HEK293 (cell line): ENCODE results near the gene NECAB2.

Source experiments
- CTCF ChIA-PET: fragments of 350-600 bp; formaldehyde crosslinking; extraction: SDS; loops from one replicate; lab custom pipeline; 2021; ENCODE audit warnings: antibody characterized with exemption; lab: Yijun Ruan, JAX
- POLR2A ChIA-PET: fragments of 300-600 bp; formaldehyde crosslinking; extraction: SDS; loops from one replicate; lab custom pipeline; 2020; ENCODE audit warnings: antibody characterized with exemption, inconsistent platforms; lab: Yijun Ruan, JAX
- H3K27ac ChIP-seq: fragments of 200-500 bp; sonication (Bioruptor generic); 2 replicates; pipeline ENCODE4 v1.5.1; 2014; ENCODE audit warnings: low read depth, low read length, control low read depth, inconsistent platforms; ENCODE audit errors: extremely low read depth
- H3K36me3 ChIP-seq, 2 experiments: fragments of 200-500 bp in 1 of 2; sonication (Bioruptor generic) in 1 of 2; 1 replicate in 1 of 2; 2 replicates in 1 of 2; pipeline ENCODE4 v1.5.1; 2014 to 2017; ENCODE audit warnings: inconsistent platforms in 2 of 2, low read length in 2 of 2; ENCODE audit not compliant: control insufficient read depth in 2 of 2, insufficient read depth in 1 of 2
- H3K4me1 ChIP-seq: fragments of 200-500 bp; sonication (Bioruptor generic); 2 replicates; pipeline ENCODE4 v1.5.1; 2014; ENCODE audit warnings: mild to moderate bottlenecking, low read length, inconsistent platforms; ENCODE audit not compliant: control insufficient read depth, insufficient read depth
- H3K4me3 ChIP-seq: 2 replicates; pipeline ENCODE4 v1.5.1; 2011; ENCODE audit warnings: low read depth, mild to moderate bottlenecking, control low read depth, low read length, moderate library complexity
- H3K9me3 ChIP-seq: fragments of 200-500 bp; sonication (Bioruptor generic); 2 replicates; pipeline ENCODE4 v1.5.1; 2014; ENCODE audit warnings: low read depth, low read length, inconsistent platforms; ENCODE audit not compliant: control insufficient read depth, insufficient read depth
- GLI4 ChIP-seq: fragments of 450-650 bp; formaldehyde crosslinking; IDR thresholded peaks from 2 replicates; pipeline ENCODE4 v1.5.1; 2016; ENCODE audit warnings: missing biosample characterization, missing genetic modification characterization
- GLIS1 ChIP-seq: fragments of 450-650 bp; formaldehyde crosslinking; IDR thresholded peaks from 2 replicates; pipeline ENCODE4 v1.5.1; 2016; ENCODE audit warnings: missing biosample characterization, missing genetic modification characterization
- ZNF133 ChIP-seq: fragments of 450-650 bp; formaldehyde crosslinking; IDR thresholded peaks from 2 replicates; pipeline ENCODE4 v1.5.1; 2016; ENCODE audit warnings: missing biosample characterization, missing genetic modification characterization
- ZNF214 ChIP-seq: fragments of 450-650 bp; formaldehyde crosslinking; IDR thresholded peaks from 2 replicates; pipeline ENCODE4 v1.5.1; 2017; ENCODE audit warnings: missing biosample characterization, mild to moderate bottlenecking, missing genetic modification characterization, borderline replicate concordance
- ZNF221 ChIP-seq: fragments of 450-650 bp; formaldehyde crosslinking; IDR thresholded peaks from 2 replicates; pipeline ENCODE4 v1.5.1; 2017; ENCODE audit warnings: missing biosample characterization, missing genetic modification characterization, borderline replicate concordance
- ZNF223 ChIP-seq: fragments of 450-650 bp; formaldehyde crosslinking; IDR thresholded peaks from 2 replicates; pipeline ENCODE4 v1.5.1; 2016; ENCODE audit warnings: missing biosample characterization, missing genetic modification characterization
- ZNF24 ChIP-seq: fragments of 450-650 bp; formaldehyde crosslinking; IDR thresholded peaks from 2 replicates; pipeline ENCODE4 v1.5.1; 2016; ENCODE audit warnings: missing biosample characterization, missing genetic modification characterization
- ZNF292 ChIP-seq: fragments of 450-650 bp; formaldehyde crosslinking; IDR thresholded peaks from 2 replicates; pipeline ENCODE4 v1.5.1; 2016; ENCODE audit warnings: low read depth, missing biosample characterization, missing genetic modification characterization, borderline replicate concordance
- ZNF555 ChIP-seq: fragments of 450-650 bp; formaldehyde crosslinking; conservative IDR thresholded peaks from 2 replicates; pipeline ENCODE4 v1.5.1; 2017; ENCODE audit warnings: missing biosample characterization, mild to moderate bottlenecking, missing genetic modification characterization, inconsistent platforms
- ZNF623 ChIP-seq: fragments of 450-650 bp; formaldehyde crosslinking; IDR thresholded peaks from 2 replicates; pipeline ENCODE4 v1.5.1; 2016; ENCODE audit warnings: missing biosample characterization, missing genetic modification characterization
- ZNF658 ChIP-seq: fragments of 450-650 bp; formaldehyde crosslinking; IDR thresholded peaks from 2 replicates; pipeline ENCODE4; 2016; ENCODE audit warnings: missing biosample characterization, missing genetic modification characterization
- ZNF707 ChIP-seq: fragments of 450-650 bp; formaldehyde crosslinking; IDR thresholded peaks from 2 replicates; pipeline ENCODE4 v1.5.1; 2016; ENCODE audit warnings: missing biosample characterization, missing genetic modification characterization
- ZNF830 ChIP-seq: fragments of 450-650 bp; IDR thresholded peaks from 2 replicates; pipeline ENCODE4 v1.5.0; 2018; ENCODE audit warnings: missing biosample characterization, missing genetic modification characterization, low read depth, mild to moderate bottlenecking, moderate library complexity
- TF ChIP-seq, protein P1 (sequence below): fragments of 450-650 bp; formaldehyde crosslinking; IDR thresholded peaks from 2 replicates; pipeline ENCODE4 v1.5.1; 2016; ENCODE audit warnings: missing biosample characterization, missing genetic modification characterization, borderline replicate concordance
- TF ChIP-seq, protein P2 (sequence below): fragments of 450-650 bp; formaldehyde crosslinking; IDR thresholded peaks from 2 replicates; pipeline ENCODE4 v1.5.1; 2017; ENCODE audit warnings: missing biosample characterization, missing genetic modification characterization
- TF ChIP-seq, protein P3 (sequence below): fragments of 450-650 bp; formaldehyde crosslinking; IDR thresholded peaks from 2 replicates; pipeline ENCODE4; 2016; ENCODE audit warnings: missing biosample characterization, missing genetic modification characterization
- TF ChIP-seq, protein P4 (sequence below): fragments of 450-650 bp; formaldehyde crosslinking; IDR thresholded peaks from 2 replicates; pipeline ENCODE4 v1.5.1; 2016; ENCODE audit warnings: missing biosample characterization, missing genetic modification characterization
- TF ChIP-seq, protein P5 (sequence below): fragments of 450-650 bp; IDR thresholded peaks from 2 replicates; pipeline ENCODE4 v1.5.1; 2018; ENCODE audit warnings: missing biosample characterization, mild to moderate bottlenecking, missing genetic modification characterization
- TF ChIP-seq, protein P6 (sequence below): fragments of 450-650 bp; formaldehyde crosslinking; IDR thresholded peaks from 2 replicates; pipeline ENCODE4 v1.5.1; 2016; ENCODE audit warnings: missing biosample characterization, missing genetic modification characterization

NECAB2 gene

DNA sequence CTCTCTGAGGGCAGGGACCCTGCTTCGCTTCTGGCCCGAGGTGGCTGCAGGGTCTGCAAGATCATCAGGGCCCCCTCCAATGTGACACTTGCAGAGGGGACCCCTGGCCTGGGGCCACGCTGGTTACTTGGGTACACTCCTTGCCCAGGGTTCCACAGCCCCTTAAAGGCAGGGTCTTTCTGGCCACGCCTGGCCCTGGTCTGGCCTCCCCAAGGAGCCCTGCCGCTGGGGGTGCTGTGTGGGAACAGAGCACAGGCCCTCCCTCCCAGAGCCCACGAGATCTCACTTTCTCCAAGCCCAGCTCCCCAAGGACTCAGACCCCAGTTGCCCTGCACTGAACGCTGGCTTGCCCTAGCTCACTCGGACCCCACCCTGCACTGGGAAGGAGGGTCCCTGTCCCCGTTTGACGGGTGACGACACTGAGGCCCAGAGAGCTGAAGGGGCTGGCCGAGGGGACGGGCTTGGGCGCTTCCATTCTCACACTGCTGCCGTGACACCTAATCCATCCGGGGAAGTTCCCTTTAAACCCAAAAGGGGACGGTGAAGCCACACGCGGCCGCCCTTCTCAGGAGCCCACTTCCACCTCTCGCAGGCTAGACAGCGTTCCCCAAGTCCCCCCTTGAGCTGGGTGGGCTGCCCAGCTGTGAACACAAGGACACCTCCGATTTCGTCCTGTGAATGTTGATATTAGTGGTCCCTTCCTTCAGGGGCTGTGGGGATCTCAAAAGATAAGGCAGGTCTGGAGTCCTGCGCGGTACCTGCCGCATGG lies 41.9 kb upstream of the NECAB2 start:
- no peaks in the 10 kb centered on the region for H3K4me1 ChIP-seq
- no peak overlapping the region for H3K27ac ChIP-seq
- CTCF ChIA-PET = interaction anchor here (0.6 to 4.3 kb wide), 22 partner anchors 11 to 765 kb away, joined by 3 to 29 read pairs (median 5); partner anchors contain the start of gene OSGIN1
- no peak overlapping the region for H3K4me3 ChIP-seq
- H3K36me3 ChIP-seq = no peaks in the 10 kb centered on the region; a peak in 1 of 3 replicates
- no peaks in the 10 kb centered on the region for H3K9me3 ChIP-seq
- TF ChIP-seq GLI4 (tag by site-specific recombination) = no peak
- TF ChIP-seq ZNF707 (tag by site-specific recombination) = no peak
- TF ChIP-seq ZNF623 (tag by site-specific recombination) = no peak
- TF ChIP-seq, protein P1, sequence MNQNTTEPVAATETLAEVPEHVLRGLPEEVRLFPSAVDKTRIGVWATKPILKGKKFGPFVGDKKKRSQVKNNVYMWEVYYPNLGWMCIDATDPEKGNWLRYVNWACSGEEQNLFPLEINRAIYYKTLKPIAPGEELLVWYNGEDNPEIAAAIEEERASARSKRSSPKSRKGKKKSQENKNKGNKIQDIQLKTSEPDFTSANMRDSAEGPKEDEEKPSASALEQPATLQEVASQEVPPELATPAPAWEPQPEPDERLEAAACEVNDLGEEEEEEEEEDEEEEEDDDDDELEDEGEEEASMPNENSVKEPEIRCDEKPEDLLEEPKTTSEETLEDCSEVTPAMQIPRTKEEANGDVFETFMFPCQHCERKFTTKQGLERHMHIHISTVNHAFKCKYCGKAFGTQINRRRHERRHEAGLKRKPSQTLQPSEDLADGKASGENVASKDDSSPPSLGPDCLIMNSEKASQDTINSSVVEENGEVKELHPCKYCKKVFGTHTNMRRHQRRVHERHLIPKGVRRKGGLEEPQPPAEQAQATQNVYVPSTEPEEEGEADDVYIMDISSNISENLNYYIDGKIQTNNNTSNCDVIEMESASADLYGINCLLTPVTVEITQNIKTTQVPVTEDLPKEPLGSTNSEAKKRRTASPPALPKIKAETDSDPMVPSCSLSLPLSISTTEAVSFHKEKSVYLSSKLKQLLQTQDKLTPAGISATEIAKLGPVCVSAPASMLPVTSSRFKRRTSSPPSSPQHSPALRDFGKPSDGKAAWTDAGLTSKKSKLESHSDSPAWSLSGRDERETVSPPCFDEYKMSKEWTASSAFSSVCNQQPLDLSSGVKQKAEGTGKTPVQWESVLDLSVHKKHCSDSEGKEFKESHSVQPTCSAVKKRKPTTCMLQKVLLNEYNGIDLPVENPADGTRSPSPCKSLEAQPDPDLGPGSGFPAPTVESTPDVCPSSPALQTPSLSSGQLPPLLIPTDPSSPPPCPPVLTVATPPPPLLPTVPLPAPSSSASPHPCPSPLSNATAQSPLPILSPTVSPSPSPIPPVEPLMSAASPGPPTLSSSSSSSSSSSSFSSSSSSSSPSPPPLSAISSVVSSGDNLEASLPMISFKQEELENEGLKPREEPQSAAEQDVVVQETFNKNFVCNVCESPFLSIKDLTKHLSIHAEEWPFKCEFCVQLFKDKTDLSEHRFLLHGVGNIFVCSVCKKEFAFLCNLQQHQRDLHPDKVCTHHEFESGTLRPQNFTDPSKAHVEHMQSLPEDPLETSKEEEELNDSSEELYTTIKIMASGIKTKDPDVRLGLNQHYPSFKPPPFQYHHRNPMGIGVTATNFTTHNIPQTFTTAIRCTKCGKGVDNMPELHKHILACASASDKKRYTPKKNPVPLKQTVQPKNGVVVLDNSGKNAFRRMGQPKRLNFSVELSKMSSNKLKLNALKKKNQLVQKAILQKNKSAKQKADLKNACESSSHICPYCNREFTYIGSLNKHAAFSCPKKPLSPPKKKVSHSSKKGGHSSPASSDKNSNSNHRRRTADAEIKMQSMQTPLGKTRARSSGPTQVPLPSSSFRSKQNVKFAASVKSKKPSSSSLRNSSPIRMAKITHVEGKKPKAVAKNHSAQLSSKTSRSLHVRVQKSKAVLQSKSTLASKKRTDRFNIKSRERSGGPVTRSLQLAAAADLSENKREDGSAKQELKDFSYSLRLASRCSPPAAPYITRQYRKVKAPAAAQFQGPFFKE (tag by site-specific recombination) = no peak
- no peak for TF ChIP-seq ZNF658 (tag by site-specific recombination)
- TF ChIP-seq, protein P2, sequence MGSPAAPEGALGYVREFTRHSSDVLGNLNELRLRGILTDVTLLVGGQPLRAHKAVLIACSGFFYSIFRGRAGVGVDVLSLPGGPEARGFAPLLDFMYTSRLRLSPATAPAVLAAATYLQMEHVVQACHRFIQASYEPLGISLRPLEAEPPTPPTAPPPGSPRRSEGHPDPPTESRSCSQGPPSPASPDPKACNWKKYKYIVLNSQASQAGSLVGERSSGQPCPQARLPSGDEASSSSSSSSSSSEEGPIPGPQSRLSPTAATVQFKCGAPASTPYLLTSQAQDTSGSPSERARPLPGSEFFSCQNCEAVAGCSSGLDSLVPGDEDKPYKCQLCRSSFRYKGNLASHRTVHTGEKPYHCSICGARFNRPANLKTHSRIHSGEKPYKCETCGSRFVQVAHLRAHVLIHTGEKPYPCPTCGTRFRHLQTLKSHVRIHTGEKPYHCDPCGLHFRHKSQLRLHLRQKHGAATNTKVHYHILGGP = no peak
- TF ChIP-seq ZNF292 (tag by site-specific recombination) = no peak
- TF ChIP-seq ZNF555 (tag by site-specific recombination) = no peak
- no peak for TF ChIP-seq ZNF214
- TF ChIP-seq, protein P3, sequence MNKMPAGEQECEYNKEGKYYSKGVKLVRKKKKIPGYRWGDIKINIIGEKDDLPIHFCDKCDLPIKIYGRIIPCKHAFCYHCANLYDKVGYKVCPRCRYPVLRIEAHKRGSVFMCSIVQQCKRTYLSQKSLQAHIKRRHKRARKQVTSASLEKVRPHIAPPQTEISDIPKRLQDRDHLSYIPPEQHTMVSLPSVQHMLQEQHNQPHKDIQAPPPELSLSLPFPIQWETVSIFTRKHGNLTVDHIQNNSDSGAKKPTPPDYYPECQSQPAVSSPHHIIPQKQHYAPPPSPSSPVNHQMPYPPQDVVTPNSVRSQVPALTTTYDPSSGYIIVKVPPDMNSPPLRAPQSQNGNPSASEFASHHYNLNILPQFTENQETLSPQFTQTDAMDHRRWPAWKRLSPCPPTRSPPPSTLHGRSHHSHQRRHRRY (tag by site-specific recombination) = no peak
- no peak for TF ChIP-seq ZNF24 (tag by site-specific recombination)
- TF ChIP-seq, protein P4, sequence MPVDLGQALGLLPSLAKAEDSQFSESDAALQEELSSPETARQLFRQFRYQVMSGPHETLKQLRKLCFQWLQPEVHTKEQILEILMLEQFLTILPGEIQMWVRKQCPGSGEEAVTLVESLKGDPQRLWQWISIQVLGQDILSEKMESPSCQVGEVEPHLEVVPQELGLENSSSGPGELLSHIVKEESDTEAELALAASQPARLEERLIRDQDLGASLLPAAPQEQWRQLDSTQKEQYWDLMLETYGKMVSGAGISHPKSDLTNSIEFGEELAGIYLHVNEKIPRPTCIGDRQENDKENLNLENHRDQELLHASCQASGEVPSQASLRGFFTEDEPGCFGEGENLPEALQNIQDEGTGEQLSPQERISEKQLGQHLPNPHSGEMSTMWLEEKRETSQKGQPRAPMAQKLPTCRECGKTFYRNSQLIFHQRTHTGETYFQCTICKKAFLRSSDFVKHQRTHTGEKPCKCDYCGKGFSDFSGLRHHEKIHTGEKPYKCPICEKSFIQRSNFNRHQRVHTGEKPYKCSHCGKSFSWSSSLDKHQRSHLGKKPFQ (tag by site-specific recombination) = no peak
- TF ChIP-seq, protein P5, sequence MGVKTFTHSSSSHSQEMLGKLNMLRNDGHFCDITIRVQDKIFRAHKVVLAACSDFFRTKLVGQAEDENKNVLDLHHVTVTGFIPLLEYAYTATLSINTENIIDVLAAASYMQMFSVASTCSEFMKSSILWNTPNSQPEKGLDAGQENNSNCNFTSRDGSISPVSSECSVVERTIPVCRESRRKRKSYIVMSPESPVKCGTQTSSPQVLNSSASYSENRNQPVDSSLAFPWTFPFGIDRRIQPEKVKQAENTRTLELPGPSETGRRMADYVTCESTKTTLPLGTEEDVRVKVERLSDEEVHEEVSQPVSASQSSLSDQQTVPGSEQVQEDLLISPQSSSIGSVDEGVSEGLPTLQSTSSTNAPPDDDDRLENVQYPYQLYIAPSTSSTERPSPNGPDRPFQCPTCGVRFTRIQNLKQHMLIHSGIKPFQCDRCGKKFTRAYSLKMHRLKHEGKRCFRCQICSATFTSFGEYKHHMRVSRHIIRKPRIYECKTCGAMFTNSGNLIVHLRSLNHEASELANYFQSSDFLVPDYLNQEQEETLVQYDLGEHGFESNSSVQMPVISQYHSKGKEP (tag by site-specific recombination) = no peak
- TF ChIP-seq ZNF221 = no peak
- TF ChIP-seq ZNF133 = no peak
- TF ChIP-seq, protein P6, sequence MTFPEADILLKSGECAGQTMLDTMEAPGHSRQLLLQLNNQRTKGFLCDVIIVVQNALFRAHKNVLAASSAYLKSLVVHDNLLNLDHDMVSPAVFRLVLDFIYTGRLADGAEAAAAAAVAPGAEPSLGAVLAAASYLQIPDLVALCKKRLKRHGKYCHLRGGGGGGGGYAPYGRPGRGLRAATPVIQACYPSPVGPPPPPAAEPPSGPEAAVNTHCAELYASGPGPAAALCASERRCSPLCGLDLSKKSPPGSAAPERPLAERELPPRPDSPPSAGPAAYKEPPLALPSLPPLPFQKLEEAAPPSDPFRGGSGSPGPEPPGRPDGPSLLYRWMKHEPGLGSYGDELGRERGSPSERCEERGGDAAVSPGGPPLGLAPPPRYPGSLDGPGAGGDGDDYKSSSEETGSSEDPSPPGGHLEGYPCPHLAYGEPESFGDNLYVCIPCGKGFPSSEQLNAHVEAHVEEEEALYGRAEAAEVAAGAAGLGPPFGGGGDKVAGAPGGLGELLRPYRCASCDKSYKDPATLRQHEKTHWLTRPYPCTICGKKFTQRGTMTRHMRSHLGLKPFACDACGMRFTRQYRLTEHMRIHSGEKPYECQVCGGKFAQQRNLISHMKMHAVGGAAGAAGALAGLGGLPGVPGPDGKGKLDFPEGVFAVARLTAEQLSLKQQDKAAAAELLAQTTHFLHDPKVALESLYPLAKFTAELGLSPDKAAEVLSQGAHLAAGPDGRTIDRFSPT (tag by site-specific recombination) = no peak
- TF ChIP-seq ZNF830 = no peak
- TF ChIP-seq ZNF223 (tag by site-specific recombination) = no peak
- no peak for TF ChIP-seq GLIS1 (tag by site-specific recombination)
- POLR2A ChIA-PET = interaction anchor here (0.6 to 0.9 kb wide), 2 partner anchors 21 to 191 kb away, joined by 3 read pairs; partner anchors contain the start of gene MBTPS1
